ENCODE measurements around the gene CELF1.

DNA sequence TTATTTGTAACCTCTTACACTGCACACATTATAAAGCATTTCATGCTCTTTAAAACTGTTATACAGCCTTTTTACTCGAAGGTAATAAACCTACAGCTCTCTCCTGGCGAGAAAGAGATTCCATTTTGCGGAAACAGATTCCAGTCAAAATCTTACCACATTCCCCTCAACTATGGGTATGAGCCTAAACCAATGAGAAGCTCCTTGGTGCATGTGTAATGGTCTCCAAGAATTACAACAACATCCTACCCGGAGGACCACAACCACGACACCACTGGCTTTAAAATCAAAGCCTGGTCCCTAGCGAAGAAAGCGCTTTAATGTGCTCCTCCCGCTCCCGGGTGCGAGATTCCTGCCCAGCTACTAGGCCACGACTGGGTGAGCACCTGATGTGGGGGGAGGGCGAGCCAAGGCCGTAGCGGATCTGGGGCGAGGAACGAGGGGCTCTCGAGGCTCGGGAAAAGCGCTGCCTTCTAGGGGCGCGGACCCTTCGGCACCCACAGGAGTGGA is 821 bp downstream of the CELF1 start:
- TF ChIP-seq, protein P1, sequence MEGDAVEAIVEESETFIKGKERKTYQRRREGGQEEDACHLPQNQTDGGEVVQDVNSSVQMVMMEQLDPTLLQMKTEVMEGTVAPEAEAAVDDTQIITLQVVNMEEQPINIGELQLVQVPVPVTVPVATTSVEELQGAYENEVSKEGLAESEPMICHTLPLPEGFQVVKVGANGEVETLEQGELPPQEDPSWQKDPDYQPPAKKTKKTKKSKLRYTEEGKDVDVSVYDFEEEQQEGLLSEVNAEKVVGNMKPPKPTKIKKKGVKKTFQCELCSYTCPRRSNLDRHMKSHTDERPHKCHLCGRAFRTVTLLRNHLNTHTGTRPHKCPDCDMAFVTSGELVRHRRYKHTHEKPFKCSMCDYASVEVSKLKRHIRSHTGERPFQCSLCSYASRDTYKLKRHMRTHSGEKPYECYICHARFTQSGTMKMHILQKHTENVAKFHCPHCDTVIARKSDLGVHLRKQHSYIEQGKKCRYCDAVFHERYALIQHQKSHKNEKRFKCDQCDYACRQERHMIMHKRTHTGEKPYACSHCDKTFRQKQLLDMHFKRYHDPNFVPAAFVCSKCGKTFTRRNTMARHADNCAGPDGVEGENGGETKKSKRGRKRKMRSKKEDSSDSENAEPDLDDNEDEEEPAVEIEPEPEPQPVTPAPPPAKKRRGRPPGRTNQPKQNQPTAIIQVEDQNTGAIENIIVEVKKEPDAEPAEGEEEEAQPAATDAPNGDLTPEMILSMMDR (IDR thresholded peaks at IDR 0.05) = no peak
- TF ChIP-seq POLR2A (IDR thresholded peaks at IDR 0.05) = no peak

Data from thyroid gland (tissue), 4 donors.